ENCODE results near the gene UBE2L6.
"Not testable (repeated sequence)": the region's sequence is repeated elsewhere in the genome, so short reads cannot be mapped to it uniquely, and the experiment has no call there.

UBE2L6 gene

DNA sequence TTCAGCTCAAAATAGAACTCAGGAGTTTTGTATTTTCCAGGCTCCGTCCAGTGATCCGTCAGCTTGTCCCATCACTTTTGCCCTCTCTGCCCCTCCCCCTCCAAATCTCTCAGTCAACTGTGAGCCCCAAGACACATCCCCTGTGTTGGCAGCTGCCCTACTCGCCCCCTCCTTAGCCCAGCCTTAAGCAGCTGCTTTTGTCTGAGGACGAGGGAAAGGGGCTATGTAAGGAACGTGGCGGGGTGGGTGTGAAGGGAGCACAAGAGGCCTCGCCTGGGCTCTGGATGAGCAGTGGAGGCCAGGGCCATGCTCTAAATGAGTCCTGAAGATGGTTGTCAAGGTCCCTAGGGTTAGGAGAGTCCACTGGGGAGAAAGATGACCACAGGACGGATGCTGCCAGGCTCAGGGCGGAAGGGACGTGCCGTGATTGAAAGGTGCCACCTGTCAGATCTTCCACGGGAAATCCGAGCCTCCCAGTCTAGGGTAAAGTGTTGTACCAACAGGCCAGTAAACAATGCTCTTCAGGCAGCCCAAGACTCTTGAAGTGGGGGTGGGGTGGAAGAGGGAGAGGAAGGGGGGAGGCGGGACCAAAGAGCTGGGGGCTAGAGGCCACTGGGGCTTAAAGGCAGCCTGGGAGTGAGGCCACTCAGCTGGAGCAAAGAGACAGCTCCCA is 30.4 kb downstream of the UBE2L6 start, which contains the start of gene SMTNL1:
Gene SMTNL1, plus strand, starts transcription at position 649 of the 673 bp plus-strand sequence. CDS start 5,048 bp downstream, outside the sequence.
- CTCF ChIA-PET, result interaction anchor here (1.0 to 1.4 kb wide), 2 partner anchors 10 to 13 kb away, joined by 3 to 4 read pairs; no protein-coding TSS in a partner anchor
- POLR2A ChIA-PET, result interaction anchor here (1.3 kb wide), 1 partner anchor 107 kb away, joined by 3 read pairs; no protein-coding TSS in a partner anchor
- H3K27ac ChIP-seq (ENCODE audit: extremely low read depth, low read depth, low read length), result no peak within 1 kb of the TSS

DNA sequence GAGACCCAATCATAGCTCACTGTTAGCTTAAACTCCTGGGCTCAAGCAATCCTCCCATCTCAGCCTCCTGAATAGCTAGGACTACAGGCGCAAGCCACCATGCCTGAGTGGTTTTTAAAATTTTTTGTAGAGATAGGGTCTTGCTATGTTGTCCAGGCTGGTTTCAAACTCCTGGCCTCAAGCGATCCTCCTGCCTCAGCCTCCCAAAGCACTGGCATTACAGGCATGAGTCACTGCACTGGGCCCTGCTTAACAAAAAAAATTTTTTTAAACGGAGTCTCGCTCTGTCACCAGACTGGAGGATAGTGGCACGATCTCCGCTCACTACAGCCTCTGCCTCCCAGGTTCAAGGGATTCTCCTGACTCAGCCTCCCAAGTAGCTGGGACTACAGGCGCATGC is 33.0 kb downstream of the UBE2L6 start:
- H3K4me1 ChIP-seq (ENCODE audit: control insufficient read depth, insufficient read depth, low read length); H3K4me3 ChIP-seq (ENCODE audit: low read depth, low read length); H3K27ac ChIP-seq (ENCODE audit: extremely low read depth, low read depth, low read length); H3K36me3 ChIP-seq (ENCODE audit: control insufficient read depth in 2 of 2, insufficient read depth in 1 of 2, low read length in 2 of 2); POLR2A ChIA-PET; H3K9me3 ChIP-seq (ENCODE audit: control insufficient read depth, insufficient read depth, low read depth, low read length): not testable (repeated sequence)
- CTCF ChIA-PET, result interaction anchor here (0.9 to 1.5 kb wide), 3 partner anchors 10 to 1624 kb away, joined by 3 to 4 read pairs (median 3); no protein-coding TSS in a partner anchor

More for the DNA sequence above, 30.4 kb downstream of the UBE2L6 start, which contains the start of gene SMTNL1:
- TF ChIP-seq ZEB2 (tag by site-specific recombination; IDR thresholded peaks at IDR 0.05) (no peak), ZNF707 (tag by site-specific recombination; IDR thresholded peaks at IDR 0.05) (no peak), ZNF677 (tag by site-specific recombination; IDR thresholded peaks at IDR 0.05) (no peak), ZNF777 (tag by site-specific recombination; IDR thresholded peaks at IDR 0.05; ENCODE audit: borderline replicate concordance) (no peak), ZNF623 (tag by site-specific recombination; IDR thresholded peaks at IDR 0.05) (no peak), ZFP41 (tag by site-specific recombination; IDR thresholded peaks at IDR 0.05; ENCODE audit: borderline replicate concordance) (no peak), IKZF3 (tag by site-specific recombination; IDR thresholded peaks at IDR 0.05) (no peak), ZNF324 (tag by site-specific recombination; IDR thresholded peaks at IDR 0.05) (no peak), YY2 (tag by site-specific recombination; IDR thresholded peaks at IDR 0.05) (no peak), ZFP69B (tag by site-specific recombination; IDR thresholded peaks at IDR 0.05) (no peak), ZNF221 (tag by site-specific recombination; IDR thresholded peaks at IDR 0.05; ENCODE audit: borderline replicate concordance) (no peak), ZNF157 (tag by site-specific recombination; IDR thresholded peaks at IDR 0.05) (no peak), ZNF114 (tag by site-specific recombination; IDR thresholded peaks at IDR 0.05) (no peak), ZBTB48 (tag by site-specific recombination; IDR thresholded peaks at IDR 0.05) (no peak), ZNF174 (tag by site-specific recombination; IDR thresholded peaks at IDR 0.05) (no peak), ZNF239 (tag by site-specific recombination; IDR thresholded peaks at IDR 0.05) (no peak)
- TF ChIP-seq, protein P1, sequence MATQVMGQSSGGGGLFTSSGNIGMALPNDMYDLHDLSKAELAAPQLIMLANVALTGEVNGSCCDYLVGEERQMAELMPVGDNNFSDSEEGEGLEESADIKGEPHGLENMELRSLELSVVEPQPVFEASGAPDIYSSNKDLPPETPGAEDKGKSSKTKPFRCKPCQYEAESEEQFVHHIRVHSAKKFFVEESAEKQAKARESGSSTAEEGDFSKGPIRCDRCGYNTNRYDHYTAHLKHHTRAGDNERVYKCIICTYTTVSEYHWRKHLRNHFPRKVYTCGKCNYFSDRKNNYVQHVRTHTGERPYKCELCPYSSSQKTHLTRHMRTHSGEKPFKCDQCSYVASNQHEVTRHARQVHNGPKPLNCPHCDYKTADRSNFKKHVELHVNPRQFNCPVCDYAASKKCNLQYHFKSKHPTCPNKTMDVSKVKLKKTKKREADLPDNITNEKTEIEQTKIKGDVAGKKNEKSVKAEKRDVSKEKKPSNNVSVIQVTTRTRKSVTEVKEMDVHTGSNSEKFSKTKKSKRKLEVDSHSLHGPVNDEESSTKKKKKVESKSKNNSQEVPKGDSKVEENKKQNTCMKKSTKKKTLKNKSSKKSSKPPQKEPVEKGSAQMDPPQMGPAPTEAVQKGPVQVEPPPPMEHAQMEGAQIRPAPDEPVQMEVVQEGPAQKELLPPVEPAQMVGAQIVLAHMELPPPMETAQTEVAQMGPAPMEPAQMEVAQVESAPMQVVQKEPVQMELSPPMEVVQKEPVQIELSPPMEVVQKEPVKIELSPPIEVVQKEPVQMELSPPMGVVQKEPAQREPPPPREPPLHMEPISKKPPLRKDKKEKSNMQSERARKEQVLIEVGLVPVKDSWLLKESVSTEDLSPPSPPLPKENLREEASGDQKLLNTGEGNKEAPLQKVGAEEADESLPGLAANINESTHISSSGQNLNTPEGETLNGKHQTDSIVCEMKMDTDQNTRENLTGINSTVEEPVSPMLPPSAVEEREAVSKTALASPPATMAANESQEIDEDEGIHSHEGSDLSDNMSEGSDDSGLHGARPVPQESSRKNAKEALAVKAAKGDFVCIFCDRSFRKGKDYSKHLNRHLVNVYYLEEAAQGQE (tag by site-specific recombination; IDR thresholded peaks at IDR 0.05), result no peak
- TF ChIP-seq, protein P2, sequence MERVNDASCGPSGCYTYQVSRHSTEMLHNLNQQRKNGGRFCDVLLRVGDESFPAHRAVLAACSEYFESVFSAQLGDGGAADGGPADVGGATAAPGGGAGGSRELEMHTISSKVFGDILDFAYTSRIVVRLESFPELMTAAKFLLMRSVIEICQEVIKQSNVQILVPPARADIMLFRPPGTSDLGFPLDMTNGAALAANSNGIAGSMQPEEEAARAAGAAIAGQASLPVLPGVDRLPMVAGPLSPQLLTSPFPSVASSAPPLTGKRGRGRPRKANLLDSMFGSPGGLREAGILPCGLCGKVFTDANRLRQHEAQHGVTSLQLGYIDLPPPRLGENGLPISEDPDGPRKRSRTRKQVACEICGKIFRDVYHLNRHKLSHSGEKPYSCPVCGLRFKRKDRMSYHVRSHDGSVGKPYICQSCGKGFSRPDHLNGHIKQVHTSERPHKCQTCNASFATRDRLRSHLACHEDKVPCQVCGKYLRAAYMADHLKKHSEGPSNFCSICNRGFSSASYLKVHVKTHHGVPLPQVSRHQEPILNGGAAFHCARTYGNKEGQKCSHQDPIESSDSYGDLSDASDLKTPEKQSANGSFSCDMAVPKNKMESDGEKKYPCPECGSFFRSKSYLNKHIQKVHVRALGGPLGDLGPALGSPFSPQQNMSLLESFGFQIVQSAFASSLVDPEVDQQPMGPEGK (tag by site-specific recombination; IDR thresholded peaks at IDR 0.05), result no peak
- TF ChIP-seq, protein P3, sequence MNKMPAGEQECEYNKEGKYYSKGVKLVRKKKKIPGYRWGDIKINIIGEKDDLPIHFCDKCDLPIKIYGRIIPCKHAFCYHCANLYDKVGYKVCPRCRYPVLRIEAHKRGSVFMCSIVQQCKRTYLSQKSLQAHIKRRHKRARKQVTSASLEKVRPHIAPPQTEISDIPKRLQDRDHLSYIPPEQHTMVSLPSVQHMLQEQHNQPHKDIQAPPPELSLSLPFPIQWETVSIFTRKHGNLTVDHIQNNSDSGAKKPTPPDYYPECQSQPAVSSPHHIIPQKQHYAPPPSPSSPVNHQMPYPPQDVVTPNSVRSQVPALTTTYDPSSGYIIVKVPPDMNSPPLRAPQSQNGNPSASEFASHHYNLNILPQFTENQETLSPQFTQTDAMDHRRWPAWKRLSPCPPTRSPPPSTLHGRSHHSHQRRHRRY (tag by site-specific recombination; IDR thresholded peaks at IDR 0.05), result no peak
- H3K36me3 ChIP-seq (ENCODE audit: control insufficient read depth in 2 of 2, insufficient read depth in 1 of 2, low read length in 2 of 2), result no peaks in the 10 kb centered on the region
- no peaks in the 10 kb centered on the region for H3K4me1 ChIP-seq (ENCODE audit: control insufficient read depth, insufficient read depth, low read length)
- H3K4me3 ChIP-seq (ENCODE audit: low read depth, low read length), result no peak within 1 kb of the TSS
- H3K9me3 ChIP-seq (ENCODE audit: control insufficient read depth, insufficient read depth, low read depth, low read length), result no peaks in the 10 kb centered on the region
